NCI-H146 (cell line): Measurements from ENCODE around the gene LTV1.

Experiments
- DNase-seq: peaks from one replicate; lab custom pipeline; 2025; lab: John Stamatoyannopoulos, UW

Gene LTV1

GRCh38 chr6:143894655-143895054 lies 51.5 kb downstream of the LTV1 start:
- DNase-seq: no peak

GRCh38 chr6:143896126-143896860 lies 53.2 kb downstream of the LTV1 start:
- DNase-seq: no peak

- no peak for DNase-seq
Measured at GRCh38 chr6:143900358-143900757, 57.2 kb downstream of the LTV1 start.

- no peak for DNase-seq
Measured at GRCh38 chr6:143901885-143902750, 59.0 kb downstream of the LTV1 start.

GRCh38 chr6:143902827-143903226 lies 59.7 kb downstream of the LTV1 start:
- DNase-seq: no peak

- no peak for DNase-seq
Measured at GRCh38 chr6:143911028-143911427, 67.9 kb downstream of the LTV1 start.

GRCh38 chr6:143912671-143913070 lies 69.5 kb downstream of the LTV1 start:
- DNase-seq: no peak
